ENCODE measurements around the gene KRT37. TPM values are rescaled to one million over a fixed set of nuclear protein-coding genes. Genes with fewer than 3 reads are reported as not detected.

Gene KRT37
- total RNA-seq, 2 experiments from 2014 or later, result not detected

DNA sequence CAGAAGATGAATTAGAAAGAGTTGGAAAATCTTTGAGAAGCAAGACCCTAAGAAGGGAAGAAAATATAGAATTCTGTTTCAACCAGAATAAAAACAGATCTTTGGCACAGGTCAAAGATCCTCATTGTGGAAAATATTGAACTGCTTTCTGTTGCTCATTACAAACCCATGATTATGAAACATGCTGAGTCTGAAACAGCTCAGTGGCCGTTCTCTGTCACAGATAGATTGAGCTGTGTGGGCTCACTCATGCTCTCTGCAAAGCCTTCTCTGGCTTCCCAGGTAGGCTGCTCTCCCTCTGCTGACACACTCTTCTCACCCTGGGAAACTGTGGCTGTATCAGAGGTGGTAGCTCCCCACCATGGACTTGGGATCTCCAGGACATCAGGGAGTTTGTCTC, 19.8 kb upstream of the KRT37 start:
- H3K27ac ChIP-seq (ENCODE audit: low read depth in 1 of 2, low read length in 2 of 2), result no peak overlapping the region
- TF ChIP-seq, protein P1, sequence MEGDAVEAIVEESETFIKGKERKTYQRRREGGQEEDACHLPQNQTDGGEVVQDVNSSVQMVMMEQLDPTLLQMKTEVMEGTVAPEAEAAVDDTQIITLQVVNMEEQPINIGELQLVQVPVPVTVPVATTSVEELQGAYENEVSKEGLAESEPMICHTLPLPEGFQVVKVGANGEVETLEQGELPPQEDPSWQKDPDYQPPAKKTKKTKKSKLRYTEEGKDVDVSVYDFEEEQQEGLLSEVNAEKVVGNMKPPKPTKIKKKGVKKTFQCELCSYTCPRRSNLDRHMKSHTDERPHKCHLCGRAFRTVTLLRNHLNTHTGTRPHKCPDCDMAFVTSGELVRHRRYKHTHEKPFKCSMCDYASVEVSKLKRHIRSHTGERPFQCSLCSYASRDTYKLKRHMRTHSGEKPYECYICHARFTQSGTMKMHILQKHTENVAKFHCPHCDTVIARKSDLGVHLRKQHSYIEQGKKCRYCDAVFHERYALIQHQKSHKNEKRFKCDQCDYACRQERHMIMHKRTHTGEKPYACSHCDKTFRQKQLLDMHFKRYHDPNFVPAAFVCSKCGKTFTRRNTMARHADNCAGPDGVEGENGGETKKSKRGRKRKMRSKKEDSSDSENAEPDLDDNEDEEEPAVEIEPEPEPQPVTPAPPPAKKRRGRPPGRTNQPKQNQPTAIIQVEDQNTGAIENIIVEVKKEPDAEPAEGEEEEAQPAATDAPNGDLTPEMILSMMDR (IDR thresholded peaks at IDR 0.05), result no peak
- no peaks in the 10 kb centered on the region for H3K9me3 Mint-ChIP-seq
- intact Hi-C loops (cut with DNase I, micrococcal nuclease), result no loop called here
- H3K27me3 Mint-ChIP-seq, result peaks cover 9% of the 10 kb centered on the region
- DNase-seq (no peak), ATAC-seq (ENCODE audit: poor library complexity) (no peak)
- no peaks in the 10 kb centered on the region for H3K36me3 ChIP-seq (ENCODE audit: insufficient read depth, low read length)
- H3K4me3 ChIP-seq (ENCODE audit: low read length), result no peak overlapping the region
- ChIA-PET CTCF (interaction anchor here (1.5 kb wide), 1 partner anchor 24 kb away, joined by 3 read pairs; no protein-coding TSS in a partner anchor), POLR2A (no interaction called here)
- H3K4me1 Mint-ChIP-seq (ENCODE audit: low read depth), result no peaks in the 10 kb centered on the region
- no peaks in the 10 kb centered on the region for H3K4me1 ChIP-seq (ENCODE audit: insufficient read depth, low read length)
- no peak overlapping the region for H3K27ac Mint-ChIP-seq
- peaks cover 0 to 5% of the 10 kb centered on the region in 2 experiments for H3K9me3 ChIP-seq (ENCODE audit: control insufficient read depth in 1 of 2, insufficient read depth in 1 of 2, low read length in 2 of 2)
- peaks cover 0 to 2% of the 10 kb centered on the region in 2 experiments for H3K27me3 ChIP-seq (ENCODE audit: control insufficient read depth in 1 of 2, insufficient read depth in 2 of 2, low read length in 2 of 2)
- H3K36me3 Mint-ChIP-seq (ENCODE audit: low read depth), result no peaks in the 10 kb centered on the region
- no peak overlapping the region for H3K4me3 Mint-ChIP-seq

DNA sequence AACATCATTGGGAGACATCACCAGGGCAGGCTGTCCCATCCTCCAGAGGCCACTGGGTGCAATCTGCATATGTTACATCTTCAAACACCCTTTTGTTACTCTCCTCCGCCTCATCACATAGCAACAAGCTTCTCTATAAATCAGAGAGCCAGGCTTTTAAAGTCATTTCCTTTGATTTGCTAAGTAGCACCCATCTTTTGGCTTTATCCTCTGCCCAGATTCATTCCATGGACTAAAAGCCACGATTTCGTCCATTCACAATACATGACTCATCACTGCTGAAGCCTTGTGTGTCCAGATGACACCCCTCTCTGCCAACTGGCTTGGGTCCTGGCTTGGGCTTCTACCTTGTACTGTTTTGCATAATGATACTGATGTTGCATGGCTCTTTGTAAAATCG, 18.4 kb upstream of the KRT37 start:
- Histone ChIP-seq H3K4me1 (ENCODE audit: insufficient read depth, low read length) (no peaks in the 10 kb centered on the region), H3K4me3 (ENCODE audit: low read length) (no peak overlapping the region), H3K9me3 (ENCODE audit: control insufficient read depth in 1 of 2, insufficient read depth in 1 of 2, low read length in 2 of 2) (peaks cover 0 to 5% of the 10 kb centered on the region in 2 experiments), H3K27me3 (ENCODE audit: control insufficient read depth in 1 of 2, insufficient read depth in 2 of 2, low read length in 2 of 2) (peaks cover 0 to 2% of the 10 kb centered on the region in 2 experiments), H3K36me3 (ENCODE audit: insufficient read depth, low read length) (no peaks in the 10 kb centered on the region), H3K27ac (ENCODE audit: low read depth in 1 of 2, low read length in 2 of 2) (no peak overlapping the region)
- Mint-ChIP-seq H3K4me3 (no peak overlapping the region), H3K4me1 (ENCODE audit: low read depth) (no peaks in the 10 kb centered on the region), H3K36me3 (ENCODE audit: low read depth) (no peaks in the 10 kb centered on the region), H3K27me3 (peaks cover 9% of the 10 kb centered on the region), H3K9me3 (no peaks in the 10 kb centered on the region), H3K27ac (no peak overlapping the region)
- ChIA-PET CTCF (interaction anchor here (1.5 kb wide), 1 partner anchor 23 kb away, joined by 3 read pairs; no protein-coding TSS in a partner anchor), POLR2A (no interaction called here)
- ATAC-seq (ENCODE audit: poor library complexity) (no peak), DNase-seq (no peak)
- intact Hi-C loops (cut with DNase I, micrococcal nuclease), result no loop called here
- TF ChIP-seq, protein P1 (IDR thresholded peaks at IDR 0.05), result no peak

DNA sequence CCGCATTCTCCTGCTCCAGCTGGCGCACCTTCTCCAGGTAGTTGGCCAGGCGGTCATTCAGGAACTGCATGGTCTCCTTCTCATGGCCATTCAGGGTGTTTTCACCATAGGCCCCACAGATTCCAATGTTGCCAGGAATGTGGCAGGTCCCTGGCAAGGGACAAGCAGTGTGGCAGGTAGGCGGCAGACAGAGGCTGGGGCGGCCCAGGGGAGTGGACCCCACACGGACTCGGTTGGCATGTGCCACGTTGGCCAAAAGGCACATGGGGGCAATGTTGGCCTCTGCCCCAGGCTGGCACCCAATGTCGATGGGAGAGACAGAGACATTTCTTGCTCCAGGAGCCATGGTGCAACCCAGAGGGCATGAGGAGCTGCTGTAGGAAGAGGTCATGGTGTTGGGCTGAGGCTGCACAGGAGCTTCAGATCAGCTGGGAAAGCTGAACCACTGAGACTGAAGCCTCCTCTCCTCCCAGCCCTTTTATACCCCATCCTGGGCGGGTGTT, 16.2 kb upstream of the KRT37 start, which contains the start of gene KRT38:
Gene KRT38 (minus strand): TSS at position 453 of the 503 bp plus-strand sequence. CDS start 62 bp downstream, at position 391.
- no peak within 1 kb of the TSS for H3K4me3 ChIP-seq (ENCODE audit: low read length)
- H3K27me3 ChIP-seq (ENCODE audit: control insufficient read depth in 1 of 2, insufficient read depth in 2 of 2, low read length in 2 of 2), result peaks cover 0 to 2% of the 10 kb centered on the region in 2 experiments
- Mint-ChIP-seq H3K4me3 (no peak within 1 kb of the TSS), H3K27ac (no peak within 1 kb of the TSS), H3K4me1 (ENCODE audit: low read depth) (no peaks in the 10 kb centered on the region), H3K27me3 (peaks cover 4% of the 10 kb centered on the region), H3K9me3 (no peaks in the 10 kb centered on the region), H3K36me3 (ENCODE audit: low read depth) (no peaks in the 10 kb centered on the region)
- no peak within 1 kb of the TSS for H3K27ac ChIP-seq (ENCODE audit: low read depth in 1 of 2, low read length in 2 of 2)
- POLR2A ChIA-PET, result no interaction called here
- DNase-seq (no peak), ATAC-seq (ENCODE audit: poor library complexity) (no peak)
- H3K36me3 ChIP-seq (ENCODE audit: insufficient read depth, low read length), result no peaks in the 10 kb centered on the region
- intact Hi-C loops (cut with DNase I, micrococcal nuclease), result no loop called here
- H3K4me1 ChIP-seq (ENCODE audit: insufficient read depth, low read length), result no peaks in the 10 kb centered on the region
- CTCF ChIA-PET, result no interaction called here
- H3K9me3 ChIP-seq (ENCODE audit: control insufficient read depth in 1 of 2, insufficient read depth in 1 of 2, low read length in 2 of 2), result peaks cover 0 to 5% of the 10 kb centered on the region in 2 experiments
- TF ChIP-seq, protein P1 (IDR thresholded peaks at IDR 0.05), result no peak
